GM06990 (cell line): ENCODE measurements around the gene INTS6L.

Experiments used
- DNase-seq: peaks from one replicate; pipeline ENCODE4 v3.0.0-alpha.2; 2011; ENCODE audit not compliant: insufficient read length; ENCODE audit errors: extremely low read depth
- H3K27me3 ChIP-seq: replicated peaks from 2 replicates; pipeline ENCODE4 v1.6.0; 2011; ENCODE audit warnings: low read length; ENCODE audit not compliant: control insufficient read depth, insufficient read depth
- H3K36me3 ChIP-seq: 2 replicates; pipeline ENCODE4 v1.5.1; 2011; ENCODE audit warnings: low read length; ENCODE audit not compliant: control insufficient read depth, insufficient read depth
- H3K4me3 ChIP-seq: replicated peaks from 2 replicates; pipeline ENCODE4 v1.5.1; 2011; ENCODE audit warnings: low read depth, mild to moderate bottlenecking, control low read depth, low read length
- TF ChIP-seq, protein P1 (sequence below): IDR thresholded peaks from 2 replicates; pipeline ENCODE4 v1.5.1; 2011; ENCODE audit warnings: low read length, control low read depth, mild to moderate bottlenecking, inconsistent platforms; ENCODE audit not compliant: insufficient read depth, poor library complexity, severe bottlenecking

INTS6L gene

DNA sequence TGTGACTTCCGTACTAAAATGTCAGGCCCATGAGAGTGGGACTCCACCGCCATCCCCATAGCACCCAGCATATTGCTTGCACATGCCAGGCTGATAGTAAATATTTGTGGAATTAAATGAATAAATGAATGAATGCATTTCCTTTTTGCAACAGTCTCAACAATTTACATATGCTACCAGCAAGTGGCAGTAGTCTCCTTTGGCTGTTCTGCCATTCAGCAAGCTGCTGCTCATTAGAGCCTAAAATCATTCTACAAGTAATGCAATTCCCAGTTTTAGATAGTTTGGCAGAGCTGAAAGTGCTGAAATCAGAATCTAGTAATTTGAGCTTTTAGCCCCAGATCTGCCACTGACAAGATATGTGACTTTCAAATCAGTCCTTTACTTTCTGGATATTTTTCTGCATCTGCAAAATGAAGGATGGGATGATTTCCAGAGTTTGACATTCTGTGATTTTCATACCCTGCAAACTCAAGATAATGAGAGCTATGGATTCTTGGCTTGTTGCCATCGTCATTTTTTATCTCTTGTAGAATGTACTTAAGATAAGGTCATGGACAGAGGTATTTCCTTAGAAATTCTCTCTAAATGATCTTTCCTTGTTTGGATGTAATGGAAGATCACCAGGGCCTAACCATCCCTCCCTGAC lies 35.7 kb upstream of the INTS6L start:
- DNase-seq, result no peak
- TF ChIP-seq, protein P1, sequence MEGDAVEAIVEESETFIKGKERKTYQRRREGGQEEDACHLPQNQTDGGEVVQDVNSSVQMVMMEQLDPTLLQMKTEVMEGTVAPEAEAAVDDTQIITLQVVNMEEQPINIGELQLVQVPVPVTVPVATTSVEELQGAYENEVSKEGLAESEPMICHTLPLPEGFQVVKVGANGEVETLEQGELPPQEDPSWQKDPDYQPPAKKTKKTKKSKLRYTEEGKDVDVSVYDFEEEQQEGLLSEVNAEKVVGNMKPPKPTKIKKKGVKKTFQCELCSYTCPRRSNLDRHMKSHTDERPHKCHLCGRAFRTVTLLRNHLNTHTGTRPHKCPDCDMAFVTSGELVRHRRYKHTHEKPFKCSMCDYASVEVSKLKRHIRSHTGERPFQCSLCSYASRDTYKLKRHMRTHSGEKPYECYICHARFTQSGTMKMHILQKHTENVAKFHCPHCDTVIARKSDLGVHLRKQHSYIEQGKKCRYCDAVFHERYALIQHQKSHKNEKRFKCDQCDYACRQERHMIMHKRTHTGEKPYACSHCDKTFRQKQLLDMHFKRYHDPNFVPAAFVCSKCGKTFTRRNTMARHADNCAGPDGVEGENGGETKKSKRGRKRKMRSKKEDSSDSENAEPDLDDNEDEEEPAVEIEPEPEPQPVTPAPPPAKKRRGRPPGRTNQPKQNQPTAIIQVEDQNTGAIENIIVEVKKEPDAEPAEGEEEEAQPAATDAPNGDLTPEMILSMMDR, result peak; percentile 57
- H3K4me3 ChIP-seq, result no peak overlapping the region
- no peaks in the 10 kb centered on the region for H3K36me3 ChIP-seq
- no peaks in the 10 kb centered on the region for H3K27me3 ChIP-seq

DNA sequence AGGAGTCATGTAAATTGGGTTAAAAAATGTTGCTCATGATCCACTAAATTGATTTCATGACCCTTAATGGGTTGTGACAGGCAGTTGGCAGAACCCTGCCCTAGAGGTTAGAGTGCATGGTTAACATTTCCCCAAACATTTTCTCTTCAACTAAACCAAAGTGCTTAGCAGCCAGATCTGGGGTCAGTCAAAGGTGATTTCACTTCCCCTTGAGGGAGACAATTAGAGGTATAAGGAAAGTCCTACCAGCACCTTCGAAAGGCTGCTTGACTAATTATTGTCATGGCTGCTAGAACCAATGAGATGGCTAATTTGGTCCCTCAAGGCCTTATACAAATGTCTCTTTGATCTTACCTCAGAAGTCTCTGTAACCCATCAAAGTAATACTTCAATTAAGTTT lies 30.9 kb upstream of the INTS6L start:
- no peaks in the 10 kb centered on the region for H3K36me3 ChIP-seq

DNA sequence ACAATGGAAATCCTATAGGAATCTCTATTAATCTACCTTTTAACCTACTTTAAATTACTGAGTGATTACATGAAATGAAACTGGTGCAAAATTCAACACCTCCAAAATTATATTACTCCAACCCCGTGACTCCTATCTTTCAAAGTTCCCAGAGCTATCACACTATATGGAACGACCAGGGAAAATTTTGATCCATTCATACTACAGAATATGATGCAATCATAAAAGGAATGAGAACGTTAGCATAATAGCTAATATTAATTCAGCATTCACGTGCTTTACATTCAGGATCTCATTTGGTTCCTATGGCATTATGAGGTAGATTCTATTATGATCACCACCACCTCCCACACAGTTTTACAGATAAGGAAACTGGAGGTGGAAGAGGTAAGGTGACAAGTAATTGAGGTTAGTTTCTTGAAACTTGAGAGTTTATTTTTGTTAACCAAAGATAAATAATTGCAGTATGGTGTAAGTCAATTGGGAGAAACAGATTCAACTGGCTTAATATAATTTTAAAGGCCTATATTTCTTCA lies 29.4 kb upstream of the INTS6L start:
- no peak for DNase-seq
- H3K36me3 ChIP-seq, result no peaks in the 10 kb centered on the region
- TF ChIP-seq, protein P1, result no peak
- H3K27me3 ChIP-seq, result no peaks in the 10 kb centered on the region
- H3K4me3 ChIP-seq, result no peak overlapping the region

More for the DNA sequence above, 30.9 kb upstream of the INTS6L start:
- TF ChIP-seq, protein P1, result no peak
- H3K4me3 ChIP-seq, result no peak overlapping the region
- DNase-seq, result peak; percentile 37
- no peaks in the 10 kb centered on the region for H3K27me3 ChIP-seq

DNA sequence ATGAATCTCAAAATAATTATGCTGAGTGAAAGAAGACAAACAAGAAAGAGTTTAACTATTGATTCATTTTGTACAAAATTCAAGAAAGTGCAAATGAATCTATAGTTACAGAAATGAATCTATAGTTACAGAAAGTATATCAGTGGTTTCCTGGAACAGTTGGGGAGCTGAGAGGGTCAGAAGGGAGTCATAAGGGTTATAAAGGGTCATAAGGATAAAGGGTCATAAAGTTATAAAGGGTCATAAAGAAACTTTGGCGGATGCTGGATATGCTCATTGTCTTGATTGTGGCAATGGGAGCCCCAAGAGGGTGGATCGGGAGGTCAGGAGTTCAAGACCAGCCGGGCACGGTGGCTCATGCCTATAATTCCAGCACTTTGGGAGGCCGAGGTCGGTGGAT lies 26.0 kb upstream of the INTS6L start:
- H3K36me3 ChIP-seq, result no peaks in the 10 kb centered on the region
- DNase-seq, result no peak
- H3K4me3 ChIP-seq, result no peak overlapping the region
- no peaks in the 10 kb centered on the region for H3K27me3 ChIP-seq
- TF ChIP-seq, protein P1, result no peak

DNA sequence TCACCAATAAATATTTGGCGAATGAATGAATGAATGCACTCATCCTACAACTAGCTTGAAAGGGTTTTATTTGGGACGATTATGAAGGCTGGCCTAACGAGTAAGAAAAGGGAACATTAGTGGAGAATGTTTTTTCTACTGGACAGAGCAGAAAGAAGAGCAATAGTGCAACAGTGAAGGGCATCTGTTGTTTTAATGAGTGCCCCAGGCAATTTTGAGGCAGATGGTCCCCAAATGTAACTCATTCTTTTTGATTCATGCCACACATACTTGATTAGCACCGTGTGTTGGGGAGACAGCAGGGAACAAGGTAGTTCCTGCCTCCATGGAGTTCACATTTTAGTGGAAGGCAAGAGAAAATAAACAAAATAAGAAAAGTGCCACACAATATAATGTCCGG lies 22.7 kb upstream of the INTS6L start:
- H3K4me3 ChIP-seq, result no peak overlapping the region
- no peak for DNase-seq
- TF ChIP-seq, protein P1, result no peak
- no peaks in the 10 kb centered on the region for H3K36me3 ChIP-seq
- no peaks in the 10 kb centered on the region for H3K27me3 ChIP-seq
